HFFc6 (cell line): ENCODE measurements around the gene ITSN1. TPM values are rescaled to one million over a fixed set of nuclear protein-coding genes. Genes with fewer than 3 reads are reported as not detected.
"Not testable (repeated sequence)": the region's sequence is repeated elsewhere in the genome, so short reads cannot be mapped to it uniquely, and the experiment has no call there.

Experiments used
- DNase-seq: peaks from one replicate; pipeline ENCODE4 v3.0.0-alpha.2; 2018
- H3K27ac Mint-ChIP-seq: 2 replicates; pipeline ENCODE4 v1.8.0; 2020; ENCODE audit warnings: mild to moderate bottlenecking, mixed read lengths
- H3K27me3 Mint-ChIP-seq: 2 replicates; pipeline ENCODE4 v1.8.0; 2021; ENCODE audit warnings: mild to moderate bottlenecking, moderate library complexity, mixed read lengths; ENCODE audit not compliant: insufficient read depth
- H3K36me3 Mint-ChIP-seq: 2 replicates; pipeline ENCODE4 v1.8.0; 2021; ENCODE audit warnings: low read depth, mixed read lengths
- H3K4me1 Mint-ChIP-seq: 2 replicates; pipeline ENCODE4 v1.8.0; 2020; ENCODE audit warnings: low read depth, mixed read lengths
- H3K4me3 Mint-ChIP-seq: 2 replicates; pipeline ENCODE4 v1.8.0; 2020; ENCODE audit warnings: mild to moderate bottlenecking, moderate library complexity, mixed read lengths
- H3K9me3 Mint-ChIP-seq: 2 replicates; pipeline ENCODE4 v1.8.0; 2020; ENCODE audit warnings: mild to moderate bottlenecking, mixed read lengths
- CTCF ChIP-seq: fragments of 200-600 bp; sonication (generic); IDR thresholded peaks from 2 replicates; pipeline ENCODE4 v1.5.0; 2021; ENCODE audit warnings: antibody characterized with exemption, mild to moderate bottlenecking
- total RNA-seq, 6 experiments: library from RNA; stranded (reverse); fragmentation: NEBNext Ultra II Directional; extraction: Animal tissue kit (Norgen Biotek cat#: 25700); gene quantifications; 2 replicates in 1 of 6; 3 replicates in 5 of 6; pipeline ENCODE4 v1.2.3, GENCODE V29; 2021

The ITSN1 gene
- total RNA-seq, 6 experiments from 2014 or later, result 47.7 to 54.8 (median 54.0) TPM

- no peak for DNase-seq
These were observed 31.9 kb downstream of the ITSN1 start for GRCh38 chr21:33674226-33674625.

GRCh38 chr21:33676666-33677065 is 34.4 kb downstream of the ITSN1 start:
- H3K27ac Mint-ChIP-seq, DNase-seq, H3K4me3 Mint-ChIP-seq, H3K9me3 Mint-ChIP-seq, H3K27me3 Mint-ChIP-seq, H3K36me3 Mint-ChIP-seq: not testable (repeated sequence)
- H3K4me1 Mint-ChIP-seq, result peaks cover 25% of the 10 kb centered on the region

More at GRCh38 chr21:33674226-33674625, 31.9 kb downstream of the ITSN1 start:
- Mint-ChIP-seq H3K4me3 (no peak overlapping the region), H3K4me1 (peaks cover 33% of the 10 kb centered on the region), H3K27me3 (no peaks in the 10 kb centered on the region; the same call in 1 of the 2 replicates), H3K27ac (no peak overlapping the region), H3K36me3 (peaks cover 10% of the 10 kb centered on the region), H3K9me3 (no peaks in the 10 kb centered on the region)
- TF ChIP-seq CTCF, result no peak

DNA sequence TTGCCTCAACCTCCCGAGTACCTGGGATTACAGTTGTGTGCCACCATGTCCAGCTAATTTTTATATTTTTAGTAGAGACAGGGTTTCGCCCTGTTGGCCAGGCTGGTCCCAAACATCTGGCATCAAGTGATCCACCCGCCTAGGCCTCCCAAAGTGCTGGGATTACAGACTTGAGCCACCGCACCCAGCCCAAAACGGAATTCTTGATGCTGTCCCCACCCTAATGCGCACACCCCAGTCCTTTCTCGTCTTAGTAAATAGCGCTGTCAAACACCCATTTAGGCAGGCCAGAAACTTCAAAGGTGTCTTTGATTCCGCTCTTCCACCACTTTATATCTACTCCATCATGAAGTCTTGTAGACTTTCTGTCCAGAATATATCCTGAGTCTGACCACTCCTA is 35.1 kb downstream of the ITSN1 start:
- H3K36me3 Mint-ChIP-seq, result peaks cover 4% of the 10 kb centered on the region; the same call in 1 of the 2 replicates
- H3K27me3 Mint-ChIP-seq, result no peaks in the 10 kb centered on the region; the same call in 1 of the 2 replicates
- H3K27ac Mint-ChIP-seq, result no peak overlapping the region
- H3K4me1 Mint-ChIP-seq, result peaks cover 26% of the 10 kb centered on the region
- no peaks in the 10 kb centered on the region for H3K9me3 Mint-ChIP-seq
- TF ChIP-seq CTCF, result no peak
- no peak overlapping the region for H3K4me3 Mint-ChIP-seq
- DNase-seq, result no peak

- Mint-ChIP-seq H3K9me3 (no peaks in the 10 kb centered on the region), H3K4me3 (no peak overlapping the region), H3K36me3 (peaks cover 4% of the 10 kb centered on the region; the same call in 1 of the 2 replicates), H3K4me1 (peaks cover 55% of the 10 kb centered on the region), H3K27me3 (no peaks in the 10 kb centered on the region), H3K27ac (peak overlapping the region; percentile 28; the same call in 1 of the 2 replicates)
- no peak for DNase-seq
- TF ChIP-seq CTCF, result no peak
These were observed 38.6 kb downstream of the ITSN1 start for GRCh38 chr21:33680870-33681269.

DNA sequence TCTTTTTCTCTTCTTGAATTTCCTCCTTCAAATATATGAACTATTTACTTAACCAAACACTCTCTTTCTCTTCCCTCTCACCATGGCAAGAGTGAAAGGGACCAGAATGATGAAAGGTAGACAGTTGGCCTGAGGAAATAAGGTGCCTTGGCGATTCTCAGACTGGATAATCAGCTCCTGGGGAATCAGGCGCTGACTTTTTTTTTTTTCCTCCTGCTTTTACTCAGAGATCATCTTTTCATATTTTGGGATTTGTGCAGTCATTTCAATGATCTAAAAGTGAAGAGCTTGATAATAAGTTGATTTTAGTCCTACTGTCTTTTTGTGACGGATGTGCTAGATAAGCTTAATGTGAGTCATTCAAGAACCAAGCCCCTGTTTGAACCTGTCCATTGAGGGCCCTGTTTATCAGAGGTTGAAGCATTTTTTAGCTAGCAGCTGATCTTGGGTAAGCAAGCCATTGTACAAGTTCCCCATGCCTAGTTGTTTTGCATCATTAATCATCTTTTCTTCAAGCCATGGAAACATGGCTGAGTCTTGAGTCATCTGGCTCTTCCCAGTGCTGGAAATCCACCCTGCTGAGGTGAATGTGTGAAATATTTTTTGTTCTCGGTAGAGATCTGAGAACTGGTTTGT is 40.8 kb downstream of the ITSN1 start:
- H3K4me1 Mint-ChIP-seq, result peaks cover 74% of the 10 kb centered on the region
- H3K27ac Mint-ChIP-seq, result peak overlapping the region; percentile 85
- no peak for TF ChIP-seq CTCF
- H3K9me3 Mint-ChIP-seq, result no peaks in the 10 kb centered on the region
- peak overlapping the region; percentile 75 for H3K4me3 Mint-ChIP-seq
- H3K36me3 Mint-ChIP-seq, result peaks cover 4% of the 10 kb centered on the region; the same call in 1 of the 2 replicates
- DNase-seq, result peak; percentile 81
- no peaks in the 10 kb centered on the region for H3K27me3 Mint-ChIP-seq

GRCh38 chr21:33684068-33684467 is 41.8 kb downstream of the ITSN1 start:
- H3K4me1 Mint-ChIP-seq, result peaks cover 74% of the 10 kb centered on the region
- no peaks in the 10 kb centered on the region for H3K36me3 Mint-ChIP-seq
- H3K4me3 Mint-ChIP-seq, result peak overlapping the region; percentile 75
- H3K27ac Mint-ChIP-seq, result peak overlapping the region; percentile 85
- TF ChIP-seq CTCF, result no peak
- DNase-seq, result no peak
- H3K9me3 Mint-ChIP-seq, result no peaks in the 10 kb centered on the region
- H3K27me3 Mint-ChIP-seq, result no peaks in the 10 kb centered on the region
